GM19324 (cell line): Measurements from ENCODE around the gene FHIT.
"Not testable (repeated sequence)": the region's sequence is repeated elsewhere in the genome, so short reads cannot be mapped to it uniquely, and the experiment has no call there.

ENCODE experiments used
- ATAC-seq: cut with Tn5 transposase; IDR thresholded peaks from one replicate; pipeline ENCODE4 v1.9.1; 2021; ENCODE audit warnings: mild to moderate bottlenecking, moderate library complexity; ENCODE audit not compliant: unreplicated experiment, low FRiP score

FHIT gene

DNA sequence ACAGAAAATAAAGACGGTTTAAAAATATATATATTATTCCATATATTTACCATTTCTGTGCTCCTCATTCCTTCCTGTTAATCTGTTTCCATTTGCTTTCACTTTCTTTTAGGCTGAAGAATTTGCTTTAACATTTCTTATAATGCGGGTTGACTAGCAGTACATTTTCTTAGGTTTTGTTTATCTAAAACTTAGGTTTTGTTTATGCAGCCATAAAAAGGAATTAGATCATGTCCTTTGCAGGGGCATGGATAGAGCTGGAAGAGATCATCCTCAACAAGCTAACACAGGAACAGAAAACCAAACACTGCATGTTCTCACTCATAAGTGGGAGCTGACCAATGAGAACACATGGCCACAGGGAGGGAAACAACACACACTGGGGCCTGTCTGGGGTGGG lies 578.1 kb downstream of the FHIT start:
- no peak for ATAC-seq

DNA sequence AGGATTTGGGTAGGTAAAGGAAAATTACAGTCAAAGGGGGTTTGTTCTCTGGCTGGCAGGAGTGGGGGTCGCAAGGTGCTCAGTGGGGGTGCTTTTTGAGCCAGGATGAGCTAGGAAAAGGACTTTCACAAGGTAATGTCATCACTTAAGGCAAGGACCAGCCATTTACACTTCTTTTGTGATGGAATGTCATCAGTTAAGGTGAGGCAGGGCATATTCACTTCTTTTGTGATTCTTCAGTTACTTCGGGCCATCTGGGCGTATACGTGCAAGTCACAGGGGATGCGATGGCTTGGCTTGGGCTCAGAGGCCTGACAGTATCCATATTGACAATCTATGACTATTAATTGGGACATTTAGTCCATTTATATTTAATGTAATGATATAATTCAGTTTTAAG lies 578.9 kb downstream of the FHIT start:
- ATAC-seq, result not testable (repeated sequence)

DNA sequence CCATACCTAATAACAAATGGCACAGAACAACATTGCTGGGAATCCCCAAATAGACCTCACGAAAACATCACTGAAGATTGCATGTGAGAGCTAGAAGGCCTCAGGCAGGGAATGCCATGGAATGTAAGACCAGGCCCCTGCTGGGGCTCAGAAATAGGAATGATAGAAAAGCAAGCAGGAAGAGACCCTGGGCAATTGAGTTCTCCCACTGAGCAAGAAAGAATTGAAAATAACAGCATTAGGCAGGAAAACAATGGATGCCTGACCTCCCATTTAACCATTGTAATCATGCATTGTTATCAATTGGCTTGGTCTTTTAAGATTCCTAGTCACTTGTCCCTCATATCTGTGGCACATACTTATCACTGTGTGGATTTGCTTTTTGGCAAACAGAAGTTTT lies 581.6 kb downstream of the FHIT start:
- ATAC-seq, result no peak

DNA sequence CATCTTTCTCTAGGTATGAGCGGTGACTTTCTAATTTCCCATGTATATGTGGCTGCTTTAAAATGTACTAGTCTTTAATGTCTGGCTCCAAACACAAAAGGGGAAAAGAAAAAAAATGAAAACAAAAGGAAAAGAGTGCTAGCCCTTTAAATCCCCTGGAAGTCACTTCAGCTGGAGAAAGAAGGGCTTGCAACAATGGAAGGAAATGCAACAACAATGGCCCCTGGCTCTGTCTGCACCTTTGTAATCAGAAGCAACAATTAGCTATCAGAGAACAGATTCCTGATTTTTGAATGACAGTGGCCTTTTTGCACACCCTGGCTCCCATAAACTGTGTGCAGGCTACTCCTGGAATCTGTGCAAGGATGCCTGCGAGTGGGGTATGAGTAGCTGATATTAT lies 591.2 kb downstream of the FHIT start:
- ATAC-seq, result no peak

DNA sequence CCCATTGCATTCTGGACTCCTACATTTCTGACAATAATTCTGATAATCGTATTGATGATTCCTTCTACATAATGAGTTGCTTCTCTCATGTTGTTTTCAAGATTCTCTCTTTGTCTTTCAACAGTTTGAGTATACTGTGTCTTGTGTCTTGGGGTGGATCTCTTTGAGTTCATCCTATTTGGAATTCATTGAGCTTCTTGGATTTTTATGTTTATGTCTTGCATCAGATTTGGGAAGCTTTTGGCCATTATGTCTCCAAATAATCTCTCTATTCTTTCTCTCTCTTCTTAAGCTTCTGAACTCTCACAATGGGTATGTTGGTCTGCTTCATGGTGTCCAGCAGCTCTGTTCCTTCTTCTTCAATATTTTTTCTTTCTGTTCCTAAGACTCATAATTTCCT lies 592.2 kb downstream of the FHIT start:
- ATAC-seq, result no peak

DNA sequence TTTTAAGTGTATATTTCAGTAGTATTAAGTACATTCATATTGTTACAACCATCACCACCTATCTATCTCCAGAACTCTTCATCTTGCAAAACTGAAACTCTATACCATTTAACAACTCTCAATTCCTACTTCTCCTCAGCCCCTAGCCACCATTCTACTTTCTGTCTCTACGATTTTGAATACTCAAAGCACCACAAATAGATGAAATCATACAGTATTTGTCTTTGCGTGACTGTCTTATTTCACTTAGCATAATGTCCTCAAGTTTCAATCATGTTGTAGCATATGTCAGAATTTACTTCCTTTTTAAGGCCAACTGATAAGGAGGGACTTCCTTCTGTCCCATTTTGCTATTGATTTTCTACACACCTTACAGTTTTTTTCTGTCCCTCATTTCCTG lies 593.3 kb downstream of the FHIT start:
- peak; percentile 81 for ATAC-seq

DNA sequence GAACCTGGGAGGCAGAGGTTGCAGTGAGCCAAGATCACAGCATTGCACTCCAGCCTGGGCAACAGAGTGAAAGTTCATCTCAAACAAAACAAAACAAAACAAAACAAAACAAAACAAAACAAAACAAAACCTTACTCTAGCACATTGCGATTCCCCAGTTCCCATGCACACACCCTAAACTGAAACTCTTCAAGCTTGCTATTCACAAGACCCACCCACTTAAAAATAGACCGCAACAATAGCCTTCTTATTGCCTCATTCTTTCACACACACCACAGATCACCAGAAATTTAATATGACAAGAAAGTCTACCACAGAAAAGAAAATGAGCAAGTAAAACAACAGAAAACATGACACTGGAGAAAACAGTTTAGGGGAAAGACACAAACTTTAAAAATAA lies 598.4 kb downstream of the FHIT start:
- ATAC-seq, result no peak

DNA sequence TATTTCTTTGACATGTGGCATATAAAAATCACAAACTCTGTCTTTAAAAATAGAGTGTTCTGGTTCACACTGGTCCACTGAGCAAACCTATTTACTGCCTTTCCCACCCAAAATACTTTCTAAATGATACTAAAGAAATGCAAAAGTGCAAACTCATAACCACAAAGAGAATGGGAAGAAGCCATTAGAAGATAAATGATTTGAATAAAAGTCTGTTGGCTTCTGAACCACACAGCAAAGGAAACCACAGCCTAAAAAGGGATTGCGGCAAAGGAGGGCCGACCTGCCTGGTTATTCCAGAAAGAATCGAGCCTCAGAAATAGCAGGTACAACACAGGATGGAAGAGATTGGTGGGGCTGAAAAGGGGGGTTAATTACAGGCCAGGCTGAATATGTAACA lies 599.5 kb downstream of the FHIT start:
- ATAC-seq, result no peak

DNA sequence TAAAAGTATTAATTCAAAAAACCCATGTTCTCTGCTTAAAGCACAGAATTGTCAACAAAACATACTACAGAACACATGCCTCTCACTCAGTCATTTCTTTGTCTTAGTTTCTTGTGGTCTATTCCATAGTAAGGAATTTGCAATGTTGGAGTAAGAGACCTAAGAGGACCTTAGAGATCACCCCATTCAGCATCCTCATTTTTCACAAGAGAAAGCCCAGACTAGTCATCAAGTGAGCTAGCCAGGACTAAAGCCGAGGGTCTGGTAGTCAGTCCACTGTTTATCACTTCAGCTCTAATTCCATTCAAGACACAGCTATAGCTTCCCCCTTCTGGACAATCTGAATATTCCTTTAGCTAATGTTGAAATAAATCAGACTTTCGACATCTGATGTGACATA lies 601.1 kb downstream of the FHIT start:
- ATAC-seq, result no peak

DNA sequence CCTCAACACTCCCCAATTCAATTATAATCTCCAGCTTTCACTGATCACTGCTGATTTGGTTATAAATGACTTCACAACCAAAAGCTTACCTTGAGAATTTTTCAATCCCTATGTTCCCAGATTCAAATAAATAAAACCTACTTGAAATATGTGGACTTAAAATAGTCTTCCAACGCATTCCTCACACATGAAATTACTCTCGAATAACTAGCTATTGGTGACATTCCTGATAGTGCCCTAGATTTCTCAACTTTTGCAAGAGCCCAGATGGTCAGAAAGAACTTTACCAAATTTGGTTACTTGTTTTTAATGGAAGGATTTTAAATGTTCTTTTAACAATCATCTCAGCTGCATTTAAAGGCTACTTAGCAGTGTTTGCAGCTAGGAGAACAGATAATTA lies 605.5 kb downstream of the FHIT start:
- no peak for ATAC-seq

DNA sequence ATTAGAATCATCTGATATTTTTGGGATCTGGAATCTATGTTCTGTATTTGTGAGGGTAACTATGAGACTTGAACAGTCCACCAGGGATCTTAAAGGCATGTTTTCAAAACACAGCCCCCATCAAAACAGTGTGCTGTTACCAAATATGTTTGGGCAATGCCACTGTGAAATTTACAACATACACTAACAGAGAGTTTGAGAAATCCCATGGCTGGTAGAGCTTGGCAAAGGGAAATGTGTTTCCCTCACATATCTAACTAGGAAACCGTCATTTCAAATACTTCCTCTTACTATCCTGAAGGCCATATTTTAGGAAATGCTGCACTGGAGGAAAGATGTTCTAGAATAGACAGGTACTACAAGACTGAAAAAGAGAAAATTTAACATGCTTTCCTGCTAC lies 607.4 kb downstream of the FHIT start:
- ATAC-seq, result no peak

DNA sequence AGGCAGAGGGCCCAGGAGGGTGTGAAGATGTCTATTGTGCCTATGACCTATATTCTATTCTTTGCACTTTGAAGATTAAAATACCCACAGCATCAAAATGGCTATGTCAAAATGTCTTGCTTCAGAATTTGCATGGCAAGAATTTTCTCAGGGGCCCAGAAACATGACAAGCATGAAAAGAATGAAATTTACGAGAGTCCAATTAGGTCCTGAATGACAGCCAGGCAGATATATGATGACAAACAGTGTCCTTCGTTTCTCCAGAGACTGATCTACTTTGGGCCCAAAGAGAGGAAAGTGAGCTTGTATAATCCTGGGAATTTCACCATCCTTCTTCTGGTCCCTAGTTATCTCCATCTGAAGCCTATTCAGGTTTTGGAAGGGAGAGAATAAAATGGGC lies 609.9 kb downstream of the FHIT start:
- ATAC-seq, result no peak

DNA sequence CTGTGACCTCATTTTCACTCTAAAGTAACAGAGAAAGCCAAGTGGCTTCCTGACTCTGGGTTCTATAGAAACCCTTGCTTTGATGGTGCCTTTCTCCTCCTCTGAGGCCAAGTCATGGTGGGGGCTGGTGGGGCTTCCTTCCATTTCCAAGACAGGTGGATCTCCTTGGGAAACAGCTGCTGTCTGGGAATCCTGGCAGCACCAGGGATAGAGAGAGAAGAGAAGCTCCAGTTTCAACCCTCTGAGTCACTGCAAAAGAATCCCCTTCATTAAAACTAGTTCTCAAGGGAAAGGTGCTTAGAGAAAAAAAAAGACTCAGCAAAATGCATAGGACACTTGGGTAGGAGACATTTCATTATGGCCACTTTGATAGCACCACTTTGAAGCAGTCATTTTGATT lies 614.4 kb downstream of the FHIT start:
- ATAC-seq, result no peak

DNA sequence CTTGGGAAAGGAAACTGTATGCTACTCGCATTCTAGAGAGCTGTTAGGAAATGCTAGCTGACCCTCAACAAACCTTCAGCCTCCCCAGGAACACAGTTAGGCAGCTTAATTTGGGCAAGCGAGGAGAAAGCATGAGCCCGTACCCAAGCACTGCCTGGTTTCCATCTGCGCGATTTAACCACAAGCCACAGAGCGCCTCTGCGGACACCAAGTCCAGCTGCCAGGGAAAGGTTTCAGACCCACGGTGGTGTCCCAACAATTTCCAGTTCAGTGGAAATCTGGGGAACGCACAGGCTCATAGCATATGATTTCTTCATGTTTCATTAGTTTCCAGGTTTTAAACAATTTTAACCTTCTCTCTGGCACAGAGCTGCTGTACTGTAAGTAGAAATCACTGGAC lies 617.6 kb downstream of the FHIT start:
- ATAC-seq, result no peak

DNA sequence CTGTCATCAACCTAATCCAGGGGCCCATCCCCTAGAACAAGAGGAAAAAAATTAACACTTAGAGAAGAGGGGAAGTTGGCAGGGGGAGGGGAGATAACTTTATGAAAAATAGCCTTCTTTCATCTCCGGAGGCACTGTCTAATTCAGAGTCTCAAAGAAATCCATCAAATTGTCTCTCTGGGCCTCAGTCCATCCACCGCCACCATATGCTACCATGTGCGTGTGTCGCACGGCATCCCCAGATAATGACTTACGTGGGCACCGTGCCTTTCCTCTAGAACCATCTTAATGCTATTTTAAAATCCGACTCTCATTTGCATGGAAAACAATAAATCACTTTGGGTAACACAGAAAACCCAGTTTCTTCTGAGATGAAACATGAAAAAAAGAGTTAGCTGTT lies 619.7 kb downstream of the FHIT start:
- ATAC-seq, result no peak

DNA sequence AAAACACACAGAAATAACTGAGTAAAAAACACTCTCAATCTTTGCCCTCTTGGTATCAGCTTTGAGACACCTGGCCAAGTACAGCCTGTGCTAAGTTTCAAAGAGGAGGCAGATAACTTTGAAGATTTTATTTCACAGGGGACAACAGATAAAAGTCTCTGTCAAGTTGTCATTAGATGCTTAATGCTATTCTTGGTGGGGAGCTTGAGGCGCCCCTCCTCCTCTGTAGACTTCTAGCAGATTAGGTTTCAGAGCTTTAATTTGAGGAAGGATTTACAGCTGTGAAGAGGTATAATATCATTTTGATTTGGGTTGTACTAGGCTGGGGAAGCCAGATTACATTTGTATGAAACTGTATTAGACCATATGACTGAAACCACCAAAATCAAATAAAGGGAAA lies 620.3 kb downstream of the FHIT start:
- ATAC-seq, result no peak

DNA sequence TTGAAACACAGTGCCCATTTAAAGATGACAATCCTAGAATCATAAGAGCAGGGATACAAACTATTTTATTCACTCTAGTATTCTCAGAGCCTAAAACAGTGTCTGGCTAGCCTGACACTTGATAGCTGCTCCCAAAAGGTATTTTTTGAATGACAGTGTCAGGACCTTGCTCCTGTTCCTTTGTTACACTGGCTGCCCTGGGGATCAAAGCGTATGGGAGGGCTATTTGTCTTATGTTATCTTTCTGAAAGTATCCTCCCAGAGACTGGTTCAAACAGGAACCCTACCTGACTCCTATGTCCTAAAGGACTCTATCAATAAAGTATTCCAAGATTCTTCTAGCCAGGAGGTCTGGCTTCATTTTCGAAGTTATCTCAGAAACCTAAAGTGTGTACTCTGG lies 621.4 kb downstream of the FHIT start:
- ATAC-seq, result no peak

DNA sequence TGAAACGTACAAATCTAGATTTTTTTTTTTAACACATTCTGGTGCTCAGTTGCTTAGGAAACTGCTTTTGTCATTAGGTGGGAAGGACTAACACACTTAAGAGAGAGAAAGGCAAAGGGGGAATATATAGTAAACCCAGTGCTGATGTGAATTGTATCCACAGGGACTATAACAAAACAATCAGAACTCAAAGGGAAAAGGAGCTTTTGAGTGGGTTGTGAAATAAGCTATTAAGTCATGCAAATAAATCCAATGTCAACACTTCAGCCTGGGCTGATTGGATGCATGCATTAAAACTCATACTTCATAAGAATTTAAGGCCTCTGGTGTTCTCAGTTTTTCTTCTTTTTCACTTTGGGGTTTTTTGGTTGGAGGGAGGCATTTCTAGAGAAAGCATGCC lies 628.9 kb downstream of the FHIT start:
- ATAC-seq, result no peak

DNA sequence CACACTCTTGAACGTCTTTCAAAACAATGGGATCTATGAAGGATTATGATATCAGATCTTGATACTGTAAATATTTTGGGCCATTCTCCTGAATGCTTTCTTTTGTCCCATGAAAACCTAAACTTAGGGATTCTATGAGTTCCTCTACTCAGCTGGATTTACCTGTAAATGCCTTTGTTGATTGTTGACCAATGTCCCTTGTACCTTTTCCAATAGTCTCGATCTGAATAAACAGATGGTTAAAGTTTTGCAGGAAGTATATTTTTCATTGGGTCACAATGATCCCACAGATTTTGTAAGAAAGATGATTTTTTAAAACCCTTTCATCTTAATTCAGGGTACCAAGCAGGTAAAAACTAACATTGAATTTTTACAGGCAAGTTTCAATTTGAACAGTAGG lies 634.1 kb downstream of the FHIT start:
- no peak for ATAC-seq

DNA sequence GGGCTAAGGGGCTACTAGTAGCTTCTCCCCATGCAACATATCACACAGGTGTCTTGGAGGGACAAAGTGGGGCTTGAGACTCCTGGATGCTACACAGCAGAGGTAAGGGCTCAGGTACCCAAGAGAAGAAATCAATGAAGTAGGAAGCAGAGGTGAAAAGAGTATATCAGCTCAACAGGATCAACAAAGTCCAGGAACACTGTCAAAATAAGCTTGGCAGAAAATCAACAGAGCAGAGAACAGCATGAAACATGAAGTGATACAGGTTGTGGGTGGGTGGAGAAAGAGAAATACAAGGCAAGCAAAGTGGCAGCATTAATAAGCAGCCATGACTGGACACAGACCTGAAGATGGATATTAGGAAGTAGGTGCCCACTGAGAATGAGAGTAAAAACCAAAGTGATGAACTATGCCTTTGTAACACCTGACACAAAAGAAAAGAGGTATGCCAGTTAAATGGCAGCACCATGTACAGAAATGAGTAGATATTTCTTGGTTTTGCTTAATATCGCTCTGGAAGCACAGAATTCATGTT lies 637.4 kb downstream of the FHIT start:
- ATAC-seq, result no peak

DNA sequence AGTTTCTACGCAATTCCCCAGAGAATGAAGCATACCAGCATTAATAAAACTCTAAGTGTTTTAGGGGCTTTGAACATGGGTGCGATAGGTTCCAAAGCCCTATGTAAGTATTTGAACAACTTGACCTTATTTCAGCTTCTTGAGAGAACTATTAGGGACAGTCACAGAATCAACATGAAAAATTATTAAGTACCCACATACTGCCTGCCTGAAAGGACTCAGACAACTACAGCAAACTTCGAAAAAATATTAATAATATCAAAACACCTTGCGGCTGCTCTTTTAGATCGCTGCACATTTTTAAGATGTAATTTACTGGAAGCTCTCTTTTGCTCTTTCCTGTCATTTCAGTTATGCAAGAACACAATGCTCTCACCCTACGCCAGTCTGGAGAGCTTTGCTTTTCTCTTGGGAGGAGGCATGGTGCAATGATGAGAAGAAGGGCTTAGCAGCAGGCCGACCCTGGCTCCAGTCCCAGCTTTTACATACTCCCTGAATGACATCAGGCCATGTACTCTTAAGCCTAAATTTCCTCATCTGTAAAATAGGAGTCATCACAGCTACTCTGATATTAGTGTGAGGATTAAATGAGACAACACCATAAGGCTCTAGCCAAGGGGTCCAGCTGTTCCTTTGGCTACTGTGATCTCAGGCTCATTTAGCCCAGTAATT lies 640.7 kb downstream of the FHIT start:
- ATAC-seq, result no peak

DNA sequence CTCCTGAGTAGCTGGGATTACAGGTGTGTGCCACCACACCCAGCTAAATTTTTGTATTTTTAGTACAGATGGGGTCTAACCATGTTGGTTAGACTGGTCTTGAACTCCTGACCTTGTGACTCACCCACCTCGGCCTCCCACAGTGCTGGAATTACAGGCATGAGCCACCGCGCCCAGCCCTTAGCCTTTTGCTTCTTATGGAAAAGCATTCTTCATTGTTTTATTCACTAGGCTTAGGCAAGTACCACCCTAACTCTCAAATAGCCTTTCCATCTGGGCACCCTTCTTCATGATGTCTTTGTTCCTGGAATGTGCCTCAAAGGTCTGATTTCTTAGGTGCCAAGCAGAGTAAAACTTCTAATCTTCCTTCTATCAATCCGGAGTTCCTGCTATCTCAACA lies 641.8 kb downstream of the FHIT start:
- no peak for ATAC-seq

DNA sequence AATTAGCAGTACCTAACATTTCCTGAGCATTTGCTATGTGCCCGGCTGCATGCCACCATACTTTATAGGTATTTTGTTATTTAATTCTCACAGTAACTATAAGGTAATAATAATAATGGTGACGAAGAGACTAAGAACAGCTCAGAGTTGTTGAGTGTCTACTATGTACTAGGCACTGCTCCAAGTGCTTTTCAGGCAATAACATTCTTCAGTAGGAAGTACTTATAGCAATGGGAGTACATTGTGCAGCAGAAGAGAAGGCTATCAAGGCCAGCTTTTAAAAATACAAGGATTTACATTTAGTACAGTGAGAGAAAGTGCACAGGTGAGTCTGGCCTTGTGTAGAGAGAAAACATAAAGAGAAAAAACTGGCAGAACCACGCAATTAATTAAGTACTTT lies 647.4 kb downstream of the FHIT start:
- ATAC-seq, result no peak
